Measurements from ENCODE around the gene PLXNA4.

The PLXNA4 gene

DNA sequence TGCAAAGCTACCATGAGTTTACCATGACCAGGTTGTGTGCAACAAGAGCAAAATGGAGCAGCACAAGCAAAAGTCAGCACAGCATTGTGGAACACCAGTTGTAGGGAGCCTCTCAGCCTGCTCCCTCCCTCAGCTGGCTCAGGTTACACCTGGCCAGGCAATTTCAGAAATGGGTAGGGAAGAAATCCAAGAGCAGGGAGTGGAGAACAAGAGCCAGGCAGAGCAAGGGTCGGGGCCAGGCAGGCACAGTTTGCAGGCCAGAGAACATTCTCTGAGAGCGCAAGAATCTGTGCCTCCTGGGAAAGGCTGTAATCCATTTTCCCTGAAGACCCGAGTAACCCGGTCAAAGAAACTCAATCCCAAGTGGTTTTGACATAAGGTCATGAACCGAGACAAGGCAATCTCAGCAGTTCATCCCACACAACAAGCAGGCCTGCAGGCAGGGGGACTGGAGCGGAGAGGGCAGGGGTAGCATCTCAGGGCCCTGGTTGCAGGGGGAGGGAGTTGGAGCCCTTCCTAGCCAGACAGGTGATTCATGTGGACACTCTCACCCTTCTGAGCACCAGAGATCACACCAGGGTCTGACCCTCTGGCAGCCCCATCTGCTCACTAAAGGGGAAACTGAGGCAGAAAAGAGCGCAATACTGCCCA is 258.4 kb downstream of the PLXNA4 start:
- H3K23ac ChIP-seq (ENCODE audit: low read length in 2 of 2) = no peak overlapping the region
- peak overlapping the region; percentile 56 for H3K9ac ChIP-seq (ENCODE audit: low read length)
- no peak overlapping the region for H2BK15ac ChIP-seq (ENCODE audit: low read depth, poor library complexity, severe bottlenecking)
- no peak overlapping the region for H2AFZ ChIP-seq (ENCODE audit: low read depth, low read length)
- H3K14ac ChIP-seq (ENCODE audit: low read length in 2 of 2) = no peak overlapping the region
- H3K18ac ChIP-seq (ENCODE audit: low read depth in 1 of 2, low read length in 2 of 2) = no peak overlapping the region
- no peak overlapping the region for H4K91ac ChIP-seq (ENCODE audit: low read length)
- peak overlapping the region in 1 of 2 experiments; percentile 52 for H3K4me3 ChIP-seq (ENCODE audit: insufficient read depth in 1 of 2, low read depth in 1 of 2, low read length in 2 of 2)
- H3K4me1 ChIP-seq (ENCODE audit: control insufficient read depth, insufficient read depth, low read depth, low read length) = peaks cover 2% of the 10 kb centered on the region
- H4K8ac ChIP-seq (ENCODE audit: low read length) = no peak overlapping the region
- H3K27ac ChIP-seq (ENCODE audit: low read length, poor library complexity, severe bottlenecking) = no peak overlapping the region
- peaks cover 10 to 17% of the 10 kb centered on the region in 2 experiments for H3K27me3 ChIP-seq (ENCODE audit: control insufficient read depth in 1 of 2, insufficient read depth in 1 of 2, low read length in 2 of 2)
- no peak overlapping the region for H2BK12ac ChIP-seq (ENCODE audit: low read length in 2 of 2)
- no peak for DNase-seq
- no peaks in the 10 kb centered on the region for H3K36me3 ChIP-seq (ENCODE audit: control insufficient read depth in 1 of 2, insufficient read depth in 2 of 2, low read depth in 1 of 2, low read length in 2 of 2)
- 69% methylated on average over 7 of the region's 7 CpGs for WGBS
- no peaks in the 10 kb centered on the region for H3K9me3 ChIP-seq (ENCODE audit: control insufficient read depth, low read length)
- H2BK120ac ChIP-seq (ENCODE audit: low read depth, low read length) = no peak overlapping the region
- H3K4me2 ChIP-seq (ENCODE audit: low read length, poor library complexity, severe bottlenecking) = no peak overlapping the region
- H3K79me1 ChIP-seq (replicated peaks; ENCODE audit: low read length, poor library complexity, severe bottlenecking) = no peaks in the 10 kb centered on the region
- no peak overlapping the region for H2AK5ac ChIP-seq (ENCODE audit: low read length, severe bottlenecking)
- no peak overlapping the region for H3K4ac ChIP-seq (ENCODE audit: low read depth in 1 of 2, low read length in 2 of 2)
- H2BK5ac ChIP-seq (ENCODE audit: low read depth, low read length, poor library complexity, severe bottlenecking) = no peak overlapping the region

DNA sequence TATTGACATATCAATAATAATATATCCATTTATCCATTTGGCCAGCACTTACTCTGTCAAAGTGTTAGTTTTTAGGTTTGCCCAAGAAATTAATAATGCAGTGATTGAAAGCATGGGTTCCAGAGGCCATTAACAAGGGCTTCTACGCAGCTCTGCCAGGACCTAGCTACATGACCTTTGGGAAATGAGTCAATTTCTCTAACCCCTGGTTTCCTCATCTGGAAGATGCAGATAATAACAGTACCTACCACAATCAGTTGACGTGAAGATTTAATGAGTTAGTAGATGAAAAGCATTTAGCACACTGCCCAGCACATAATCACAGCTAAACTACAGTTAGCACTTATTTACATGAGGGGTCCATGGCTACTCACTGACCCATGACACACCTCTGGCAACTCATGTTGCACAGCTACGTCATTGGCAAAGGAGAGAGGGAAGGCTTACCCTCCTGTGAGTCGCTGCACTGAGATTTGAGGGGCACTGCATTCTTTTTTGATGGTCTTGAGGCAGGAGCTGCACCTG is 263.7 kb downstream of the PLXNA4 start:
- Histone ChIP-seq H3K4me2 (ENCODE audit: low read length, poor library complexity, severe bottlenecking) (no peak overlapping the region), H3K23ac (ENCODE audit: low read length in 2 of 2) (no peak overlapping the region), H3K14ac (ENCODE audit: low read length in 2 of 2) (no peak overlapping the region), H2BK5ac (ENCODE audit: low read depth, low read length, poor library complexity, severe bottlenecking) (no peak overlapping the region), H3K4me1 (ENCODE audit: control insufficient read depth, insufficient read depth, low read depth, low read length) (no peaks in the 10 kb centered on the region), H3K9ac (ENCODE audit: low read length) (no peak overlapping the region), H3K27me3 (ENCODE audit: control insufficient read depth in 1 of 2, insufficient read depth in 1 of 2, low read length in 2 of 2) (peaks cover 6 to 8% of the 10 kb centered on the region in 2 experiments), H2BK12ac (ENCODE audit: low read length in 2 of 2) (no peak overlapping the region), H3K9me3 (ENCODE audit: control insufficient read depth, low read length) (no peaks in the 10 kb centered on the region), H2BK120ac (ENCODE audit: low read depth, low read length) (no peak overlapping the region), H4K8ac (ENCODE audit: low read length) (no peak overlapping the region), H2BK15ac (ENCODE audit: low read depth, poor library complexity, severe bottlenecking) (no peak overlapping the region), H3K27ac (ENCODE audit: low read length, poor library complexity, severe bottlenecking) (no peak overlapping the region), H3K18ac (ENCODE audit: low read depth in 1 of 2, low read length in 2 of 2) (no peak overlapping the region), H3K36me3 (ENCODE audit: control insufficient read depth in 1 of 2, insufficient read depth in 2 of 2, low read depth in 1 of 2, low read length in 2 of 2) (no peaks in the 10 kb centered on the region), H2AFZ (ENCODE audit: low read depth, low read length) (no peak overlapping the region), H4K91ac (ENCODE audit: low read length) (no peak overlapping the region), H3K4ac (ENCODE audit: low read depth in 1 of 2, low read length in 2 of 2) (no peak overlapping the region), H2AK5ac (ENCODE audit: low read length, severe bottlenecking) (no peak overlapping the region), H3K79me1 (replicated peaks; ENCODE audit: low read length, poor library complexity, severe bottlenecking) (no peaks in the 10 kb centered on the region), H3K4me3 (ENCODE audit: insufficient read depth in 1 of 2, low read depth in 1 of 2, low read length in 2 of 2) (no peak overlapping the region)
- DNase-seq = no peak
- 75% methylated on average over 2 of the region's 4 CpGs for WGBS

DNA sequence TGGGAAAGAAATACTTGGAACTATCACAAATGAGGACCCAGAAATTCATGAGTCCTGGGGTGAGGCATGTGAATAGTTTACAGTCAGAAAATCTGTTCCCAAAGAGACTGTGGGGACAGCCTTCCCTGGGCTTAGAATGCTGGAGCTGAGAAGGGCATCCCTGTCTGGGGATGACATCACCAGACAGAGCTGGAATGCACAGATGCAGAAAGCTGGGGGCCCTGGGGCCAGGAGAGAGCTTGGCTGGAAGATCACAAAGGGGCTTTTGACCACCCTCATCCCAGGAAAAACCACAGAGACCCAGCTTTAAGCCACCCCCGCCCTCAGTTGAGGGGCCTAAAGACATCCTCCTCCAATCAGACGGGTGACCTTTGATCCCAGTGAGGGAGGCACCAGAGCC is 264.5 kb downstream of the PLXNA4 start:
- Histone ChIP-seq H3K4me2 (ENCODE audit: low read length, poor library complexity, severe bottlenecking) (no peak overlapping the region), H3K79me1 (replicated peaks; ENCODE audit: low read length, poor library complexity, severe bottlenecking) (no peaks in the 10 kb centered on the region), H3K27me3 (ENCODE audit: control insufficient read depth in 1 of 2, insufficient read depth in 1 of 2, low read length in 2 of 2) (peaks cover 8 to 10% of the 10 kb centered on the region in 2 experiments), H3K9me3 (ENCODE audit: control insufficient read depth, low read length) (no peaks in the 10 kb centered on the region), H3K14ac (ENCODE audit: low read length in 2 of 2) (no peak overlapping the region), H2BK120ac (ENCODE audit: low read depth, low read length) (no peak overlapping the region), H3K18ac (ENCODE audit: low read depth in 1 of 2, low read length in 2 of 2) (no peak overlapping the region), H3K4me1 (ENCODE audit: control insufficient read depth, insufficient read depth, low read depth, low read length) (no peaks in the 10 kb centered on the region), H4K91ac (ENCODE audit: low read length) (no peak overlapping the region), H4K8ac (ENCODE audit: low read length) (no peak overlapping the region), H2BK12ac (ENCODE audit: low read length in 2 of 2) (no peak overlapping the region), H3K4me3 (ENCODE audit: insufficient read depth in 1 of 2, low read depth in 1 of 2, low read length in 2 of 2) (no peak overlapping the region), H3K23ac (ENCODE audit: low read length in 2 of 2) (no peak overlapping the region), H3K4ac (ENCODE audit: low read depth in 1 of 2, low read length in 2 of 2) (no peak overlapping the region), H3K27ac (ENCODE audit: low read length, poor library complexity, severe bottlenecking) (no peak overlapping the region), H2AFZ (ENCODE audit: low read depth, low read length) (no peak overlapping the region), H3K36me3 (ENCODE audit: control insufficient read depth in 1 of 2, insufficient read depth in 2 of 2, low read depth in 1 of 2, low read length in 2 of 2) (no peaks in the 10 kb centered on the region), H2BK5ac (ENCODE audit: low read depth, low read length, poor library complexity, severe bottlenecking) (no peak overlapping the region), H2BK15ac (ENCODE audit: low read depth, poor library complexity, severe bottlenecking) (no peak overlapping the region), H2AK5ac (ENCODE audit: low read length, severe bottlenecking) (no peak overlapping the region), H3K9ac (ENCODE audit: low read length) (no peak overlapping the region)
- no CpG with 5 or more reads among the region's 2 CpGs for WGBS
- DNase-seq = no peak

GRCh38 chr7:132309102-132309805 is 267.0 kb downstream of the PLXNA4 start:
- no peaks in the 10 kb centered on the region for H3K9me3 ChIP-seq (ENCODE audit: control insufficient read depth, low read length)
- no peak overlapping the region for H2BK15ac ChIP-seq (ENCODE audit: low read depth, poor library complexity, severe bottlenecking)
- H2AK5ac ChIP-seq (ENCODE audit: low read length, severe bottlenecking) = no peak overlapping the region
- no peak overlapping the region for H2AFZ ChIP-seq (ENCODE audit: low read depth, low read length)
- H3K4me1 ChIP-seq (ENCODE audit: control insufficient read depth, insufficient read depth, low read depth, low read length) = no peaks in the 10 kb centered on the region
- 79% methylated on average over 9 of the region's 9 CpGs for WGBS
- no peak for DNase-seq
- H2BK120ac ChIP-seq (ENCODE audit: low read depth, low read length) = no peak overlapping the region
- H3K4me3 ChIP-seq (ENCODE audit: insufficient read depth in 1 of 2, low read depth in 1 of 2, low read length in 2 of 2) = no peak overlapping the region
- H3K79me1 ChIP-seq (replicated peaks; ENCODE audit: low read length, poor library complexity, severe bottlenecking) = no peaks in the 10 kb centered on the region
- no peak overlapping the region for H3K23ac ChIP-seq (ENCODE audit: low read length in 2 of 2)
- no peak overlapping the region for H3K9ac ChIP-seq (ENCODE audit: low read length)
- H3K4ac ChIP-seq (ENCODE audit: low read depth in 1 of 2, low read length in 2 of 2) = no peak overlapping the region
- no peak overlapping the region for H4K91ac ChIP-seq (ENCODE audit: low read length)
- no peak overlapping the region for H4K8ac ChIP-seq (ENCODE audit: low read length)
- no peak overlapping the region for H3K4me2 ChIP-seq (ENCODE audit: low read length, poor library complexity, severe bottlenecking)
- H3K14ac ChIP-seq (ENCODE audit: low read length in 2 of 2) = peak overlapping the region in 1 of 2 experiments; percentile 86
- no peak overlapping the region for H3K18ac ChIP-seq (ENCODE audit: low read depth in 1 of 2, low read length in 2 of 2)
- peaks cover 8 to 12% of the 10 kb centered on the region in 2 experiments for H3K27me3 ChIP-seq (ENCODE audit: control insufficient read depth in 1 of 2, insufficient read depth in 1 of 2, low read length in 2 of 2)
- no peak overlapping the region for H3K27ac ChIP-seq (ENCODE audit: low read length, poor library complexity, severe bottlenecking)
- H2BK5ac ChIP-seq (ENCODE audit: low read depth, low read length, poor library complexity, severe bottlenecking) = no peak overlapping the region
- no peaks in the 10 kb centered on the region for H3K36me3 ChIP-seq (ENCODE audit: control insufficient read depth in 1 of 2, insufficient read depth in 2 of 2, low read depth in 1 of 2, low read length in 2 of 2)
- H2BK12ac ChIP-seq (ENCODE audit: low read length in 2 of 2) = no peak overlapping the region
